NCI-H128 (cell line): Measurements from ENCODE around the gene TCF7L2.

Source experiments
- DNase-seq: peaks from one replicate; lab custom pipeline; 2025; ENCODE audit not compliant: unreplicated experiment; lab: John Stamatoyannopoulos, UW

The TCF7L2 gene

GRCh38 chr10:112963835-112964234, 13.8 kb downstream of the TCF7L2 start:
- DNase-seq = no peak

- DNase-seq = no peak
Observed at GRCh38 chr10:112964482-112964881, 14.4 kb downstream of the TCF7L2 start.

DNA sequence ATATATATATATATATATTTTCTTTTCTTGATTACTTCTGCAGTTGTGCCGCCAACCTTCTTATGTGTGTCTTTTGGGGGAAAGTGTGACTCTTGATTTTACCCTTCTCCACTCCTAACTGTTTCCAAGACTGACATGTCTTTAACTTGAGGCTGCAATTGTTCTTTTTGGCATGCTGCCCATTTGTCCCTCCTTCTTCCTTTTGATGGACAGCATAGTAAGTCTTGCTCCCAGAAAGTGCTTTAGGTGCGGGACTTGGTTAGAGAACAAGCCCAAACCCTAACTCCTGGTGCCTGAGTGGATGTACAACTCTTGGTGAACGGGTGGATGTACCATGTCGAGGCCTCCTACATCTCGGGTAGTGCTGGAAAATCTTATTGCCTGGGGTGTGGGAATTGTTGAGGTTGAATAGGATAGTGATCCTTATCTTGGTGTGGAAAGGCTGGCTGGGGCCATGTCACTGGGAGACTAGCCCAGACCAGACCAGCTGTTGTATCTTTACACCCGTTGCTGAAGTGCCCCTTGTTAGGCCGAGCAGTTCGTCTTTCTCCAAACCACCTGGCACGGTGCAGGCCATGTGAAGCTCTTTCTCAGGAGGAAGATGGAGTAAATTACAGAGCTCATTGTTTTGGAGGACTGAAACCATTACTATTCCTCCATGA, 16.3 kb downstream of the TCF7L2 start:
- no peak for DNase-seq

DNA sequence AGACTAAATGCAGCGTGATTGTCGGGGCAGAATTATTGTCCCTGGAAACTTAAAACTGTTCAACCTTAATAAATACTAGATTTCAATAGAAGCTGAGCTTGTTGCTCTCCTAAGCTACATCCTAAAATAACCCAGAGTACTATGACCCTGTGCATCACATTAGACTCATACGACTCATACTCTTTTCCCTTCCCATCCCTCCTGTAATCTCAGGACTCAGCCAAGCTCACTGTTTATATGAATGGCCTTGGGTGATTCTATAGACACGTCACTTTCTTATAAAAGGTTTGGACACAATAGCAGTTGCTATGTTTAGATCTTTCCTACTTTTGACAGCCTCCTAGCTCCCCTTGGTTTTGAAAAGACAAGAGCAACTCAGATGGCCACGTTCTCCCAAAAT, 17.2 kb downstream of the TCF7L2 start:
- DNase-seq = no peak

- DNase-seq = no peak
Observed at GRCh38 chr10:112969131-112969530, 19.1 kb downstream of the TCF7L2 start.

DNA sequence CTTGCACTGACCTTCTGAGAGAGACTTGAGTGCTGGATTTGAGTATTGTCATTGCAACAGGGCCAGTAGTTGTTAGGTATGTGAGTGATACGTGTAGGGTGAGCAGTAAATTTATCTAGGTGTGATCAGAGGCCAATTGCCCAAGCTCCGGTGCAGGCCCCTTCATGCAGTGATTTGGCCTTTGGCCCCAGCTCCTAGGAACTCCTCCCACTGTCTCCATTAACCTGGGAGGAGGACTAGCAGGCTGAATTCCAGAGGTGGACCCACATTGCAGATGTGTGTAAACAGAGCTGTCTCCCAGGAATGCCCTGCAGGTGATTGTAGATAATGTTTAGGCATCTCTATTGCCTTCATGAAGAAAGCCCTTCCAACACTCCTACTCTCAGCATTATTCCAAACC, 19.5 kb downstream of the TCF7L2 start:
- DNase-seq = no peak

- DNase-seq = no peak
Observed at GRCh38 chr10:112970021-112970420, 20.0 kb downstream of the TCF7L2 start.

- DNase-seq = no peak
Observed at GRCh38 chr10:112972606-112973005, 22.6 kb downstream of the TCF7L2 start.

- no peak for DNase-seq
Observed at GRCh38 chr10:112973046-112973445, 23.0 kb downstream of the TCF7L2 start.

DNA sequence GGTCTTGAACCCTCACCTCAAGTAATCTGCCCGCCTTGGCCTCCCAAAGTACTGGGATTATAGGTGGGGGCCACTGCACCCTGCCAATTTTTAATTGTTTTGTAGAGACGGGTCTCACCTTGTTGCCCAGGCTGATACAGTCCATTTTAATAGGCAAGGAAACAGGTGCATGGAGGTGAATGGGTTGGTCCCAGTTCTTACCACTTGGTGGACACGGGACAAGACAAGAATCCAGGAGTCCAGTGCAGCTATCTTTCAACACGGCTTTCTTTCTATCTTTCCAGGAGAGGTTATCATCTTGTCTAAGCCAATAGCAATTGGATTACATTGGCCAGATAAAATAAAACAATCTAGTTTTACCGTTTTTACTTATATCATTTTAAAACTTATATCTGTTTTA, 23.8 kb downstream of the TCF7L2 start:
- DNase-seq = no peak

DNA sequence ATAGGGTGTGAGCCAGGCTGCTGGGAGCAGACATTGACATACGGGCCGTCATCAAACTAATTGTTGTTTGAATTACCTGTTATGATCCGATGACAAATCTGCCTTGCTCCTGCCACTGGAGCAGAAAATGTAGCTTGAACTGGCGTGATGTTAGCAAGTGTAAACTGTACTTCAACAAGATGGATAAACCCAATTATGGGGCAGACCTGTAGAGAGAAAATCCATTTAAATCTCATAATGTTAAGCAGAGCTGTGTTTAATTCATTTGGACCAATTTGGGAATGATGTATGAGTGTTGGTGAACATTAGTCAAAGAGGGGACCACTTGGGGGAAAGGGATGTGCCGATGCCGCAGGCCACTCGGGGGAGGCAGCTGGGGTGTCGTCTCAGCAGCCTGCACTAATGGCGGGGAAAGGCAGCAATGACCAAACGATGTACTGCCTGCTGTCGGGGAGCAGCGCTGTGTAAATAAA, 27.4 kb downstream of the TCF7L2 start:
- no peak for DNase-seq

DNA sequence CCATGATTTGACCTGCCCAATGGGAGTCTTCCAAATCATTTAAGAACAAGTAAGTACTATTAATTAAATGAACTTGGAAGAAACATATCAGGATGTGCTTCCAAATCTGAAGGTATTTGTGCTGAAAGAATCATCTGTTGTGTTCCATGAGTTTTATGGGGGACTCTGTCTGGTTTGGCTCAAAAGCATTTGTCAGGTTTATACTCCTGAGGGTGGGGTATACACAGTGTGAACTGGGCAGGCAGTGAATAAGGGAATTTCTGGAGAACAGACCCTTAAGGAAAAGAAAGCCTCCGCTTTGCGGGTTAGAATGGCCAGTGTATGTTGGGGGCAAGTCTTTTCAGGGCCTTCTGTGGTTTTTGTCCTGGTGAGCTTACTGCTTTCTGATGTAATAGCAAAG, 29.9 kb downstream of the TCF7L2 start:
- no peak for DNase-seq

DNA sequence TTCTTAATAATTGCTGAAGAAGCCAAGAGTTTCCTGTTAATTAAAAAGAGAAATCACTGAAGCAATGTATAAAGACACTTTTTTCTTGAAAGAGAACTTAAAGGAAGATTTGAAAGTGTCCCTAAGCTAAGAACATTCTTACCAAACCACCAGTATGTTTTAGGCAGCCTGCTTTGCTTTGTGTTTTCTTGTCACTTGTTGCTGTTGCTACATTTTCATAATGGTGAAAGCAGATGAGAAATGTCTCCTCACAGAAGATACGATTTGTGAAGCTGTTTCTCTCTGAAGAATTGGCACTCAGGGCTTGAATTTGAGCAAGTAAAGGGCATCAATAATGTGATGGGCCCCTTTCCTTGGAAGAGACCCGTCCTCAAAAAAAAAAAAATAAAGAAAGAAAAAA, 30.9 kb downstream of the TCF7L2 start:
- DNase-seq = no peak

DNA sequence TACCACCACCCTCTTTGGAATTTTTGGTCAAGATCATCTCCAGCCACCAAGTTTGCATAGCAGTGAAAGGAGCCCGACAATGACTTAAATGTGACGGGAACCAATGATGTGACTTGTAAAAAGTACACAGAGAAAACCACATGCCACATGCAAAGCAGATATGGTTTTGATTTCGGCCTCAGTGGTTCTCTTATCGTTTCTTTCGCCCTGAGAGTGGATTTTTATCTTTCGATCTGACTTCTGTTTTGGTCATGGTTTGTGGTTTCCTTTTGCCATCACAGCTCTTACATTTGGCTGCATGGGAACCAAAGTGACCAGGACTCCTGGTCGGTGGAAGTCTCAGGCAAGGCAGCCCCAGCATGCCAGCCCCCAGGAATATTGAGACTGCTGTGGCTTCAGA, 31.5 kb downstream of the TCF7L2 start:
- DNase-seq = no peak

DNA sequence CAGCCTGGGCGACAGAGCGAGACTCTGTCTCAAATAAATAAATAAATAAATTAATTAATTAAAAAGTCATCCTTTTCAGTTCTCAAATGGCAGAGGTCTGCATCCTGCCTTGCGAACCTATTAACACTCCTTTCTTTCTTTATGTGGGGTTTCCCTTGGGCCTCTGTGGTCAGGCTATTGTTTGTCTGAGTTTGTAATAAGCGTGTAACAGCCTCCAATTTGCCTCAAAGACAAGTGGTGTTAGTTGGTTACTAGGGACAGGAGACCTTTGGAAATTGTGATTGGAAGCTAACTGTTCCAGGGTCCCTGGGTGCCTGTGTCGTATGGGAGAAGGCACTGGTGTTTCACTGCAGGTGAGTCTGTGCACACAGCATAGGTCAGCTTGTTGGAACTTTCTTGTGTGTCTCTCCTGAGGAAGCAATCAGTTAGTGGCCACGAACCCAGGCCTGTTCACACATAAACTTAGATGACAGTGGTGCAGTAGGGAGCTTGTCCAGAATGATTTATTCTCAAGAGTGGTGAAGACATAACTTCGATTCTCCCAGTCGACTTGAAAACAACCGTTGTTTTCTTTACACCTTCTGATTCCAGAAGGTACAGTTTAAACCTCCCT, 33.5 kb downstream of the TCF7L2 start:
- no peak for DNase-seq

DNA sequence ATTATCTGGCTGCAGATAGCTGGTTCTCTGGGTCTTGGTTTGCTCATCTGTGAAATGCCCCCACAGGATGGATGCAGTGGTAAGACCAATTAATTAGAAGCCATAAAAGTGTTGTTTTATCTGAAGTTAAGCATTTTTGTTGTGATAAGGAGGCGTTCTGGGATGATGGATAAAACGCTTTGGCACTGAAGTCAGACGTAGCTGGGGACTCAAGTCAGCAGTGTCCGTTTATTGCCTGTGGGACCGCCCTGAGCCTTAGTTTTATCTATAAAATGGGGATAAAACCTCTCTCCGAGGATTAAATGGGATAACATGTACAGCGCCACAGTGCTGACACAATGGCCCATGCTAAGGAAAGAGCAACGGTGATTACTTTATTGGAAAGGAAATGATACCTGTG, 34.7 kb downstream of the TCF7L2 start:
- no peak for DNase-seq

DNA sequence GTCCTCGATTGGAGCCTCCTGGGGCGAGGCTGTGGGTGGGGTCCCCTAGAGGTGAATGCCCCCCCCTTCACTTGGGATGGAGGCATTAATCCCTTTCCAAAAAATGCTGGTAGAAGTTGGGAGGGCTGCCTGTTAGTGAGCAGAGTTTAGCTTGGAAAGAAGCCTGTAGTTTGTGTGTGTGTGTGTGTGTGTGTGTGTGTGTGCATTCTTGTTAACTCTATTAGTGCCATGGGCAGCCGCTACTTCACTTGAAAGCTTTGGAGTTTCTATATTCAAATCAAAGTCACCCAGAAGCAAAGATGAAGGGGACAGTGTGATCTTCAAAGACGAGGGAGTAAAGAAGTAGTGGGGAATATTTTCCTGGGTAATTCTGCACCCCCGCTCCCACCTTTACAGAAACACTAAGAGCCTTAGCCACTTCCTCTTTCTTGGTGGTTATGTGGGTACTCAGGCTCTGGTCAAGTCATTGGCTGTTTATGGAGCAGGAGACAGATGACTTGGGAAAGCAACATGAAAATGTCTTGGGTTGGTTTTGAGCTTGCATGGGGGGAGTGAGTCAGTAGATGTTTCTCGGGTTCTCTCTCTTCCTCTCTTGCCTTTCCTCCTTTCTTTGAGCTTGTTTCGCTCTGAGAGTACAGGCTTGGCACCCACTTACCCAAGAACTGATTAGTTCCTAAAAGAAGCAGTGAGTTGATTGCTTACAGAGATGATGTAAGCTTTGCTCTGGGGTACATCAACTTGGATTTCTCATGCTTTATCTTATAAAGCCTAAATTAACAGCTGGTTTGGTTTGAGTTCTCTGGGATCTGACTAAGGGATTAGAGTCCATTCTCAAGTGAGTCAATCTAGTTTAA, 35.9 kb downstream of the TCF7L2 start:
- DNase-seq = no peak

DNA sequence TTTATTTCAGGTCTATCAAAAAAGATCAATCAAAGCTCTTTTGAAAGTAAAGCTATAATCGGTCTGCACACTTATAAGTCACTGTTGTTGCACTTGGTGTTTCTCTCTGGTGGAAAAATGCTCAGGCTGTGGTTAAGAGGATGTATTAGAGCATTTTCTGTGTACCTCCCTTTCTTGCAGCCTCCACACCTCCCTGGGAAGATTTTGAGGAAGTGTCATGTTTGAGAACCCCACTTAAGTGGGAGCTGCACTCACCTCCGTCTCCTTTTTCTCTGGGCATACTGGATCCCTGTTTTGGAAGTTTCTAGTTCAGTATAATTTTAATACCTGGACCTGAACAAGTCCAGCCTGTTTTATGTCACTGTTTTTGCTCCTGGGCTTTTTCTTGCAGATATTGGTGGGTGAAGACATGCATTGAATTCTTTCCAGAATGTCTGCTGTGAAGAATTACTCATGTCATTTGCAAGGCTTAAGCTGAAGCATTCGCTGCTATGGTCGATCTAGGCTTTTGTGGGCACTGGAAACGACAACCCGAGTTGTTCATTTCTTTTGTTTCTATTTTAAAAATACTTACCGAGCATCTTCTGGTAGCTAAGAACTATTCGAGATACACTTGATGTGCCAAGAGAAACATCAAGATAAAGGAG, 36.6 kb downstream of the TCF7L2 start:
- DNase-seq = no peak

GRCh38 chr10:112988839-112989406, 38.9 kb downstream of the TCF7L2 start:
- DNase-seq = no peak

DNA sequence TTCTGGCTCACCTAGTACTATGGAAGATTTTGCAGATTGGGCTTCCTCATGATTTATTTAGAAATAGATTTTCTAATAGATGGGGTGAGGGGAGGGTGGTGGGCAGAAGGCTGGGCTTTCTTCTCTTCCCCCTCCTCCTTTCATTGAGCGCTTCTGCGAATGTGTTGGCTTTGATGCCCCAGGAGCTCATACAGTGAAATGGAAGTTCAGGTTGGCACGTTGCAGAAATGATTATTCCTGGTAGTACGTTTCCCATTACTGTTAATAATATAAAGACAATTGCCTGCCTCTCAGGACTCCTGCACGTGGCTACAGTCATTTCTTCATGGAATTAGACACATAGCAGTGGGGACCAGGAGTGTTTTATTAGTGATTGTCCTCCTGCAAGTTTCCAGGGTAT, 39.8 kb downstream of the TCF7L2 start:
- DNase-seq = no peak

GRCh38 chr10:112990271-112990670, 40.2 kb downstream of the TCF7L2 start:
- DNase-seq = no peak
